Osteoblast (primary cell): Measurements from ENCODE around the gene RNH1. TPM values are rescaled to one million over a fixed set of nuclear protein-coding genes. Genes with fewer than 3 reads are reported as not detected.

Experiments
- DNase-seq: peaks from one replicate; pipeline ENCODE4 v3.0.0; 2011; ENCODE audit warnings: low spot score, mixed read lengths; ENCODE audit not compliant: insufficient read length; ENCODE audit errors: missing footprints
- H2AFZ ChIP-seq: 2 replicates; pipeline ENCODE4 v1.6.0; 2011; ENCODE audit warnings: mild to moderate bottlenecking, low read length
- H3K27ac ChIP-seq: 2 replicates; pipeline ENCODE4 v1.5.1; 2011; ENCODE audit warnings: mild to moderate bottlenecking, low read depth, low read length, moderate library complexity
- H3K27me3 ChIP-seq: 2 replicates; pipeline ENCODE4 v1.6.0; 2012; ENCODE audit warnings: mild to moderate bottlenecking, control low read depth, inconsistent platforms, low read length, moderate library complexity; ENCODE audit not compliant: insufficient read depth
- H3K36me3 ChIP-seq: 2 replicates; pipeline ENCODE4 v1.5.1; 2011; ENCODE audit warnings: mild to moderate bottlenecking, low read length, control low read depth, moderate library complexity; ENCODE audit not compliant: insufficient read depth
- H3K4me1 ChIP-seq: 2 replicates; pipeline ENCODE4 v1.5.1; 2011; ENCODE audit warnings: mild to moderate bottlenecking, low read length, control low read depth, moderate library complexity; ENCODE audit not compliant: insufficient read depth
- H3K4me2 ChIP-seq: 2 replicates; pipeline ENCODE4 v1.6.0; 2011; ENCODE audit warnings: mild to moderate bottlenecking, low read length; ENCODE audit not compliant: insufficient read depth
- H3K4me3 ChIP-seq: fragments of 200-600 bp; sonication (generic); 3 replicates; pipeline ENCODE4 v1.5.1; 2012; ENCODE audit warnings: mild to moderate bottlenecking, low read length, inconsistent platforms; ENCODE audit not compliant: insufficient read depth
- H3K79me2 ChIP-seq: 2 replicates; pipeline ENCODE4 v1.6.0; 2012; ENCODE audit warnings: mild to moderate bottlenecking, low read length, control low read depth, inconsistent platforms; ENCODE audit not compliant: insufficient read depth
- H3K9me3 ChIP-seq: 2 replicates; pipeline ENCODE4 v1.5.1; 2011; ENCODE audit warnings: low read depth, low read length, control low read depth
- H4K20me1 ChIP-seq: 2 replicates; pipeline ENCODE4 v1.6.0; 2012; ENCODE audit warnings: mild to moderate bottlenecking, low read length, control low read depth; ENCODE audit not compliant: insufficient read depth
- total RNA-seq: library from RNA; depleted of rRNA; stranded (reverse); fragments of >200 nt; gene quantifications from 2 replicates; pipeline ENCODE4 v1.2.3, GENCODE V29; 2012
- TF ChIP-seq, protein P1 (sequence below): IDR thresholded peaks from 2 replicates; pipeline ENCODE4 v1.5.1; 2011; ENCODE audit warnings: mild to moderate bottlenecking, low read depth, low read length, moderate library complexity; ENCODE audit errors: extremely low read depth

Gene RNH1
- total RNA-seq, 1 donor, result 506 TPM

DNA sequence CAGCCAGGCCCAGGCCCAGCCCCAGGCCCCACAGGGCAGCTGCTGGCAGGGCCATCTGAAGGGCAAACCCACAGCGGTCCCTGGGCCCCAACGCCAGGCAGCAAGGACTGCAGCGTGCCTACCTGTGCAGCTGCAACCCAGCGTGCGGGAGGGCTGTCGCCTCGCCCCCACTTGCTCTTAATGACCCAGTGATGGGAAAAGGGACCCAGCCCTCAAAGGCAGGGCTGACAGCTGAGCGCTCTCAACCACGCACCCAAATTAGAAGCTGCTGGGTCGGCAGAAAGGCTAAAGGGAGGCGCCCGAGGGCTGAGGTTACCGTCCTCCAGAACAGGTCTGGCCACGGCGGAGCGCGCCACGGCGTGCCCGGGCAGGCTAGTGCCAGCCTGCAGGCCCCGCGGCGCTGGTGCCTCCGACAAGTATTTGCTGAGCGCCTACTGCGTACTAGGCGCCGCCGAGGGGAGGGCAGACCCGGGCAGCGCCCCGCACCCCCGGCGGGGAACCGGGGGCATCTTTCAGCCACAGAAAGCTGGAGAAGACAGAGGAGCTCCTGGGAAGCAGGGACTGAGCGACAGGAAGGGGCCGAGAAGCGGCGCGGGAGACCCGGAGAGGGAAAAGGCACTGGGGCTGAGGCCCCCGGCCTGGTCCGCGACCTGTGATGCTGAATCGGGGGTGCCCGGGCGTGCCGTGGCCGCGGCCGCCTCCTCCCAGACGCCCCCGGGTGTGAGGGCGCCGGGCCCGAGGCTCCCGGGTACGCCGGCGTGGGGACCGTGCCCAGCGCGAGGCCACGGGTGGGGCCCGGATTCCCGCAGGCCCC, 27.6 kb upstream of the RNH1 start:
- H3K4me1 ChIP-seq, result peaks cover 20% of the 10 kb centered on the region
- peaks cover 16% of the 10 kb centered on the region for H3K79me2 ChIP-seq
- H3K27me3 ChIP-seq, result no peaks in the 10 kb centered on the region
- H3K4me2 ChIP-seq, result peak overlapping the region; percentile 87
- H4K20me1 ChIP-seq, result peaks cover 23% of the 10 kb centered on the region
- H3K27ac ChIP-seq, result peak overlapping the region; percentile 37
- H3K4me3 ChIP-seq, result peak overlapping the region; percentile 80
- no peaks in the 10 kb centered on the region for H3K9me3 ChIP-seq
- TF ChIP-seq, protein P1, sequence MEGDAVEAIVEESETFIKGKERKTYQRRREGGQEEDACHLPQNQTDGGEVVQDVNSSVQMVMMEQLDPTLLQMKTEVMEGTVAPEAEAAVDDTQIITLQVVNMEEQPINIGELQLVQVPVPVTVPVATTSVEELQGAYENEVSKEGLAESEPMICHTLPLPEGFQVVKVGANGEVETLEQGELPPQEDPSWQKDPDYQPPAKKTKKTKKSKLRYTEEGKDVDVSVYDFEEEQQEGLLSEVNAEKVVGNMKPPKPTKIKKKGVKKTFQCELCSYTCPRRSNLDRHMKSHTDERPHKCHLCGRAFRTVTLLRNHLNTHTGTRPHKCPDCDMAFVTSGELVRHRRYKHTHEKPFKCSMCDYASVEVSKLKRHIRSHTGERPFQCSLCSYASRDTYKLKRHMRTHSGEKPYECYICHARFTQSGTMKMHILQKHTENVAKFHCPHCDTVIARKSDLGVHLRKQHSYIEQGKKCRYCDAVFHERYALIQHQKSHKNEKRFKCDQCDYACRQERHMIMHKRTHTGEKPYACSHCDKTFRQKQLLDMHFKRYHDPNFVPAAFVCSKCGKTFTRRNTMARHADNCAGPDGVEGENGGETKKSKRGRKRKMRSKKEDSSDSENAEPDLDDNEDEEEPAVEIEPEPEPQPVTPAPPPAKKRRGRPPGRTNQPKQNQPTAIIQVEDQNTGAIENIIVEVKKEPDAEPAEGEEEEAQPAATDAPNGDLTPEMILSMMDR, result no peak
- peaks cover 13% of the 10 kb centered on the region for H3K36me3 ChIP-seq
- DNase-seq, result peak; percentile 96
- H2AFZ ChIP-seq, result no peak overlapping the region

DNA sequence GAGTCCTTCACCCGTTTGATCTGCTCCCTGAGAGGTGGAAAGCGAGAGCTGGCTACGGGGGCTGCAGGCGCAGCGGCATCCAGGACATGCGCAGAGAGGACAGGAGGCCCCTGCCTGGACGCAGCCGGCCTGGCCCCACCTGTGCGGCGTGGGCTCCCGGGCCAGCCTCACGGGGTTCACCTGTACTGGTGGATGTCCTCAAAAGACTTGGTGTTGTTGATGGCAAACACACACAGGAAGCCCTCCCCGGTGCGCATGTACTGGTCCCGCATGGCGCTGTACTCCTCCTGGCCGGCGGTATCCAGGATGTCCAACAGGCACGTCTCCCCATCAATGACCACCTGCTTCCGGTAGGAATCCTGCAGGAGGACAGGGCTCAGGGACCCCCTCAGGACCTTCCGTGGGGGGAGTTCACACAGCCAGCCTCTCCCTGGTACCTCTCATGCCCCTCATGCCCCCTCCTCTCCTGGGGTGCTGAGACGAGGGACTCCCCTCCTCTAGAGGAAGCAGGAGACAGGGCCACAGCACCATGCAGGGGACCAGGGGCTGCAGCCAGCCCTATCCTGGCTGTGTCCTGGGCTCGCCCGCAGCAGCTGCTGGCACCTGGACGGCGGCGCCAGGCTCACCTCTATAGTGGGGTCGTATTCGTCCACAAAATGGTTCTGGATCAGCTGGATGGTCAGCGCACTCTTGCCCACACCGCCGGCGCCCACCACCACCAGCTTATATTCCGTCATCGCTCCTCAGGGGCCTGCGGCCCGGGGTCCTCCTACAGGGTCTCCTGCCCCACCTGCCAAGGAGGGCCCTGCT, 26.7 kb upstream of the RNH1 start:
- peaks cover 13% of the 10 kb centered on the region for H3K36me3 ChIP-seq
- H3K4me1 ChIP-seq, result peaks cover 20% of the 10 kb centered on the region
- H2AFZ ChIP-seq, result no peak overlapping the region
- peak overlapping the region; percentile 80 for H3K4me3 ChIP-seq
- H3K4me2 ChIP-seq, result peak overlapping the region; percentile 87
- H4K20me1 ChIP-seq, result peaks cover 23% of the 10 kb centered on the region
- H3K27ac ChIP-seq, result no peak overlapping the region
- H3K9me3 ChIP-seq, result no peaks in the 10 kb centered on the region
- peaks cover 16% of the 10 kb centered on the region for H3K79me2 ChIP-seq
- DNase-seq, result peak; percentile 80
- TF ChIP-seq, protein P1, result no peak
- H3K27me3 ChIP-seq, result no peaks in the 10 kb centered on the region

DNA sequence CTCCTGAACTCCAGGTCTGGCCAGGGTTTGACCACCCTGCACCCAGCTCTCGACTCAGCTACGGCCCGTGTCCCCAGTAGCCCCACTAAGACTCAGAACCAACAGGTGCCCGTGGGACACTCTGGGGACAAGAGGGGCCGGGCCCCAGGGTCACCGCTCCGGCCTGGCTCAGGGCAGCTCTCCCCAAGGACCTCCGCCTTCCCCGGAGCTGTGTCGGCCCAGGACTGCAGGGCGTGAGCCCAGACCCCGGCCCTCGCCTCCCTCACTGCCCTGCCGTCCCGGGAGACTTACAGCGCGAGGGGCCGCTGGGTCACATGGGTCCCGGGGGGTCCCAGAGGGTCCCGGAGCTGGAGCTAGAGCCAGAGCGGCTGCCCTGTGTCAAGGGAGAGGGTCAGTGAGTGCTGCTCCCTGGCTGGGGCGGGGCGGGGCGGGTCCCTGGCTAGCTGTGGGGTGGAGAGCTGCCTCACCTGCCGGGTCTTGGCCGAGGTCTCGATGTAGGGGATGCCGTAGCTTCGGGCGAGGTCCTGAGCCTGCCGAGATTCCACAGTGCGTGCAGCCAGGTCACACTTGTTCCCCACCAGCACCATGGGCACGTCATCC, 26.0 kb upstream of the RNH1 start:
- Histone ChIP-seq H3K9me3 (no peaks in the 10 kb centered on the region), H3K27ac (no peak overlapping the region), H3K4me2 (no peak overlapping the region), H2AFZ (no peak overlapping the region), H3K4me1 (peaks cover 20% of the 10 kb centered on the region), H4K20me1 (peaks cover 23% of the 10 kb centered on the region), H3K4me3 (no peak overlapping the region), H3K27me3 (no peaks in the 10 kb centered on the region), H3K36me3 (peaks cover 13% of the 10 kb centered on the region), H3K79me2 (peaks cover 16% of the 10 kb centered on the region)
- DNase-seq, result peak; percentile 71
- TF ChIP-seq, protein P1, result no peak
